ENCODE data around the gene FUT8.
"Not testable (repeated sequence)": the region's sequence is repeated elsewhere in the genome, so short reads cannot be mapped to it uniquely, and the experiment has no call there.

DNA sequence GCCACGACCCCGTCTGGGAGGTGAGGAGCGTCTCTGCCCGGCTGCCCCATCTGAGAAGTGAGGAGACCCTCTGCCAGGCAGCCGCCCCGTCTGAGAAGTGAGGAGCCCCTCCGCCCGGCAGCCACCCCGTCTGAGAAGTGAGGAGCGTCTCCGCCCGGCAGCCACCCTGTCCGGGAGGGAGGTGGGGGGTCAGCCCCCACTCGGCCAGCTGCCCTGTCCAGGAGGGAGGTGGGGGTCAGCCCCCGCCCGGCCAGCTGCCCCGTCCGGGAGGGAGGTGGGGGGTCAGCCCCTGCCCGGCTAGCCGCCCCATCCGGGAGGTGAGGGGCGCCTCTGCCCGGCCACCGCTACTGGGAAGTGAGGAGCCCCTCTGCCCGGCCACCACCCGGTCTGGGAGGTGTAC lies 221.1 kb downstream of the FUT8 start:
- TF ChIP-seq, protein P1, sequence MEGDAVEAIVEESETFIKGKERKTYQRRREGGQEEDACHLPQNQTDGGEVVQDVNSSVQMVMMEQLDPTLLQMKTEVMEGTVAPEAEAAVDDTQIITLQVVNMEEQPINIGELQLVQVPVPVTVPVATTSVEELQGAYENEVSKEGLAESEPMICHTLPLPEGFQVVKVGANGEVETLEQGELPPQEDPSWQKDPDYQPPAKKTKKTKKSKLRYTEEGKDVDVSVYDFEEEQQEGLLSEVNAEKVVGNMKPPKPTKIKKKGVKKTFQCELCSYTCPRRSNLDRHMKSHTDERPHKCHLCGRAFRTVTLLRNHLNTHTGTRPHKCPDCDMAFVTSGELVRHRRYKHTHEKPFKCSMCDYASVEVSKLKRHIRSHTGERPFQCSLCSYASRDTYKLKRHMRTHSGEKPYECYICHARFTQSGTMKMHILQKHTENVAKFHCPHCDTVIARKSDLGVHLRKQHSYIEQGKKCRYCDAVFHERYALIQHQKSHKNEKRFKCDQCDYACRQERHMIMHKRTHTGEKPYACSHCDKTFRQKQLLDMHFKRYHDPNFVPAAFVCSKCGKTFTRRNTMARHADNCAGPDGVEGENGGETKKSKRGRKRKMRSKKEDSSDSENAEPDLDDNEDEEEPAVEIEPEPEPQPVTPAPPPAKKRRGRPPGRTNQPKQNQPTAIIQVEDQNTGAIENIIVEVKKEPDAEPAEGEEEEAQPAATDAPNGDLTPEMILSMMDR (IDR thresholded peaks at IDR 0.05): not testable (repeated sequence)
- TF ChIP-seq EZH2phosphoT487 (IDR thresholded peaks at IDR 0.05): not testable (repeated sequence)

Measured in neural progenitor cell (in vitro differentiated cells).